ENCODE measurements around the gene KLRG1.
A peak's percentile ranks its signal among the peaks of the same experiment; 100 is the strongest.

KLRG1 gene

DNA sequence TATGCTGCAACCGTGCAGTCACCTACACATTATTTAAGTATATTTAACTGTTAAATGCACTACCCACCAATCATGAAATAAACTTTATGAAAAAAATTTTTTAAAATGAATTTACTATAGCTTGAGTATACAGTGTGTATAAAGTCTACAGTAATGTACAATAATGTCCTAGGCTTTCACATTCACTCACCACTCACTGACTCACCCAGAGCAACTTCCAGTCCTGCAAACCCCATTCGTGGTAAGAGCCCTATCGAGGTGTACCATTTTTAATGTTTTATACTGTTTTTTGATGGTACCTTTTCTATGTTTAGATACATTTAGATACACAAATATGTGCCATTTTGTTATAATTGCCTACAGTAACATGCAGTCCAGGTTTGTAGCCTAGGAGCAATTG is 48.1 kb downstream of the KLRG1 start:
- DNase-seq (ENCODE audit: low read depth), result no peak
- TF ChIP-seq CTCF (conservative IDR thresholded peaks at IDR 0.05; ENCODE audit: control insufficient read depth, insufficient read depth, low read depth, low read length), result no peak
- no peak overlapping the region for H3K4me3 ChIP-seq (ENCODE audit: control insufficient read depth, low read depth, low read length)

- peak; percentile 68 for TF ChIP-seq CTCF (conservative IDR thresholded peaks at IDR 0.05; ENCODE audit: control insufficient read depth, insufficient read depth, low read depth, low read length)
- no peak overlapping the region for H3K4me3 ChIP-seq (ENCODE audit: control insufficient read depth, low read depth, low read length)
- peak; percentile 50 for DNase-seq (ENCODE audit: low read depth)
These were observed 50.1 kb downstream of the KLRG1 start for GRCh38 chr12:9039397-9039977.

- no peak for DNase-seq (ENCODE audit: low read depth)
- no peak overlapping the region for H3K4me3 ChIP-seq (ENCODE audit: control insufficient read depth, low read depth, low read length)
- no peak for TF ChIP-seq CTCF (conservative IDR thresholded peaks at IDR 0.05; ENCODE audit: control insufficient read depth, insufficient read depth, low read depth, low read length)
These were observed 51.3 kb downstream of the KLRG1 start for GRCh38 chr12:9040484-9041186.

DNA sequence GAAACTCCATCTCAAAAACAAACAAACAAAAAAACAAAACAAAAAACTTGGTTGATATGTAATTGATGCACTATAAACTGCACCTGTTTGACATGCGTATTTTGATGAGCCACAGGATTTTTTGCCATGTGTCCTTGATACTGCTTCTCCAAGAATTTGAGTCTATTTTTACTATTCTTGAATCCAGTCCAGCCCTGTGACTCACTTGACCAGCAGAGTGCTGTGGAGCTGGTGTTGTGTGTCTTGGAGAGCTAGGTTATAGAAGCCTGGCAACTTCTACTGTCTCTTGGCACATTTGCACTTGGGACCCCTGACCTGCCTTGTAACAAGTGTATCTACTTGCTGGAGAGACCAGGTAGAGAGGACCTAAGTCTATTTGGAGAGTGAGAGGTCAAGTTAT is 52.0 kb downstream of the KLRG1 start:
- DNase-seq (ENCODE audit: low read depth), result peak; percentile 46
- no peak for TF ChIP-seq CTCF (conservative IDR thresholded peaks at IDR 0.05; ENCODE audit: control insufficient read depth, insufficient read depth, low read depth, low read length)
- H3K4me3 ChIP-seq (ENCODE audit: control insufficient read depth, low read depth, low read length), result no peak overlapping the region

GRCh38 chr12:9043766-9044165 is 54.4 kb downstream of the KLRG1 start:
- H3K4me3 ChIP-seq (ENCODE audit: control insufficient read depth, low read depth, low read length), result no peak overlapping the region
- no peak for DNase-seq (ENCODE audit: low read depth)
- no peak for TF ChIP-seq CTCF (conservative IDR thresholded peaks at IDR 0.05; ENCODE audit: control insufficient read depth, insufficient read depth, low read depth, low read length)

- no peak overlapping the region for H3K4me3 ChIP-seq (ENCODE audit: control insufficient read depth, low read depth, low read length)
- no peak for TF ChIP-seq CTCF (conservative IDR thresholded peaks at IDR 0.05; ENCODE audit: control insufficient read depth, insufficient read depth, low read depth, low read length)
- DNase-seq (ENCODE audit: low read depth), result no peak
These were observed 57.8 kb downstream of the KLRG1 start for GRCh38 chr12:9047105-9047504.
